NCI-H1092 (cell line): ENCODE measurements around the gene TNS1.
"Not testable (repeated sequence)": the region's sequence is repeated elsewhere in the genome, so short reads cannot be mapped to it uniquely, and the experiment has no call there.

Experiments used
- DNase-seq: peaks from one replicate; lab custom pipeline; 2025; lab: John Stamatoyannopoulos, UW

The TNS1 gene

GRCh38 chr2:218029366-218030360 lies 26.9 kb upstream of the TNS1 start:
- no peak for DNase-seq

GRCh38 chr2:218028562-218029348 lies 26.0 kb upstream of the TNS1 start:
- DNase-seq, result no peak

GRCh38 chr2:218028189-218028495 lies 25.3 kb upstream of the TNS1 start:
- DNase-seq, result no peak

GRCh38 chr2:218027426-218028188 lies 24.8 kb upstream of the TNS1 start:
- DNase-seq, result no peak

GRCh38 chr2:218026676-218027425 lies 24.1 kb upstream of the TNS1 start:
- no peak for DNase-seq

GRCh38 chr2:218026244-218026643 lies 23.4 kb upstream of the TNS1 start:
- no peak for DNase-seq

GRCh38 chr2:218024871-218025270 lies 22.1 kb upstream of the TNS1 start:
- DNase-seq, result no peak

GRCh38 chr2:218024336-218024735 lies 21.5 kb upstream of the TNS1 start:
- no peak for DNase-seq

GRCh38 chr2:218023636-218024035 lies 20.8 kb upstream of the TNS1 start:
- no peak for DNase-seq

- no peak for DNase-seq
Measured at GRCh38 chr2:218022851-218023530, 20.2 kb upstream of the TNS1 start.

GRCh38 chr2:218022131-218022850 lies 19.5 kb upstream of the TNS1 start:
- no peak for DNase-seq

- no peak for DNase-seq
Measured at GRCh38 chr2:218021536-218022071, 18.8 kb upstream of the TNS1 start.

- no peak for DNase-seq
Measured at GRCh38 chr2:218020966-218021535, 18.3 kb upstream of the TNS1 start.

- DNase-seq, result no peak
Measured at GRCh38 chr2:218020281-218020680, 17.5 kb upstream of the TNS1 start.

GRCh38 chr2:218019411-218020060 lies 16.7 kb upstream of the TNS1 start:
- DNase-seq, result no peak

GRCh38 chr2:218018842-218019125 lies 16.0 kb upstream of the TNS1 start:
- DNase-seq, result not testable (repeated sequence)

GRCh38 chr2:218017211-218018053 lies 14.6 kb upstream of the TNS1 start:
- DNase-seq, result no peak

- no peak for DNase-seq
Measured at GRCh38 chr2:218016810-218017209, 14.0 kb upstream of the TNS1 start.
